BJ (cell line): ENCODE measurements around the gene CDKAL1. TPM values are rescaled to one million over a fixed set of nuclear protein-coding genes. Genes with fewer than 3 reads are reported as not detected.

Experiments used
- CTCF ChIA-PET: fragments of 350-600 bp; formaldehyde crosslinking; extraction: SDS; loops from one replicate; lab custom pipeline; 2021; ENCODE audit warnings: antibody characterized with exemption, inconsistent platforms; lab: Yijun Ruan, JAX
- POLR2A ChIA-PET: fragments of 300-600 bp; sonication (Branson Sonifier 250); formaldehyde crosslinking; extraction: SDS; loops from one replicate; lab custom pipeline; 2021; ENCODE audit warnings: antibody characterized with exemption; lab: Charles Lee
- DNase-seq: peaks from one replicate; pipeline ENCODE4 v3.0.0-alpha.2; 2011; ENCODE audit warnings: low read depth
- H3K27me3 ChIP-seq: 2 replicates; pipeline ENCODE4 v1.6.0; 2011; ENCODE audit warnings: low read length; ENCODE audit not compliant: control insufficient read depth, insufficient read depth
- H3K36me3 ChIP-seq: 2 replicates; pipeline ENCODE4 v1.5.1; 2011; ENCODE audit warnings: low read length; ENCODE audit not compliant: control insufficient read depth, insufficient read depth
- H3K4me3 ChIP-seq: 2 replicates; pipeline ENCODE4 v1.5.1; 2011; ENCODE audit warnings: low read depth, mild to moderate bottlenecking, control low read depth, low read length
- polyA plus RNA-seq: library from polyadenylated mRNA; depleted of rRNA; stranded (reverse); fragments of >200 nt; gene quantifications from 2 replicates; pipeline ENCODE4 v1.2.3, GENCODE V29; 2011
- TF ChIP-seq, protein P1 (sequence below): IDR thresholded peaks from 2 replicates; pipeline ENCODE4 v1.5.1; 2011; ENCODE audit warnings: low read depth, mild to moderate bottlenecking, control low read depth, inconsistent platforms, low read length, moderate library complexity; ENCODE audit not compliant: insufficient read depth

The CDKAL1 gene
- polyA plus RNA-seq, 1 experiment: 3.8 TPM

DNA sequence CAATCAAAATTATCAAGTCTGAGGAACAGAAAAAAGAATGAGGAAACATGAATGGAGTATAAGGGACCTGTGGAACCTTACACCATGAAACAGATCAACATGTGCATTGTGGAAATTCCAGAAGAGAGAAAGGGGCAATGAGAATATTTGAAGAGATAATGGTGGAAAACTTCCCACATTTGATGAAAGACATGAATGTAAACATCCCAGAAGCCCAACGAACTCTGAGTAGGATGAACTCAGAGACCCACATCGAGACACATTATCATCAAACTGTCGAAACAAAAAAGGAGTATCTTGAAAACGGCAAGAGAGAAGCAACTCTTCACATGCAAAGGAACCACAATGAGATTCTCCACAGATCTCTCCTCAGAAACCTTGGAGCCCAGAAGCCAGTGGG, 371.1 kb downstream of the CDKAL1 start:
- CTCF ChIA-PET: interaction anchor here (0.7 kb wide), 1 partner anchor 22 kb away, joined by 3 read pairs; no protein-coding TSS in a partner anchor
- TF ChIP-seq, protein P1, sequence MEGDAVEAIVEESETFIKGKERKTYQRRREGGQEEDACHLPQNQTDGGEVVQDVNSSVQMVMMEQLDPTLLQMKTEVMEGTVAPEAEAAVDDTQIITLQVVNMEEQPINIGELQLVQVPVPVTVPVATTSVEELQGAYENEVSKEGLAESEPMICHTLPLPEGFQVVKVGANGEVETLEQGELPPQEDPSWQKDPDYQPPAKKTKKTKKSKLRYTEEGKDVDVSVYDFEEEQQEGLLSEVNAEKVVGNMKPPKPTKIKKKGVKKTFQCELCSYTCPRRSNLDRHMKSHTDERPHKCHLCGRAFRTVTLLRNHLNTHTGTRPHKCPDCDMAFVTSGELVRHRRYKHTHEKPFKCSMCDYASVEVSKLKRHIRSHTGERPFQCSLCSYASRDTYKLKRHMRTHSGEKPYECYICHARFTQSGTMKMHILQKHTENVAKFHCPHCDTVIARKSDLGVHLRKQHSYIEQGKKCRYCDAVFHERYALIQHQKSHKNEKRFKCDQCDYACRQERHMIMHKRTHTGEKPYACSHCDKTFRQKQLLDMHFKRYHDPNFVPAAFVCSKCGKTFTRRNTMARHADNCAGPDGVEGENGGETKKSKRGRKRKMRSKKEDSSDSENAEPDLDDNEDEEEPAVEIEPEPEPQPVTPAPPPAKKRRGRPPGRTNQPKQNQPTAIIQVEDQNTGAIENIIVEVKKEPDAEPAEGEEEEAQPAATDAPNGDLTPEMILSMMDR: no peak
- no peak overlapping the region for H3K4me3 ChIP-seq
- no peaks in the 10 kb centered on the region for H3K36me3 ChIP-seq
- POLR2A ChIA-PET: no interaction called here
- H3K27me3 ChIP-seq: no peaks in the 10 kb centered on the region
- DNase-seq: no peak

DNA sequence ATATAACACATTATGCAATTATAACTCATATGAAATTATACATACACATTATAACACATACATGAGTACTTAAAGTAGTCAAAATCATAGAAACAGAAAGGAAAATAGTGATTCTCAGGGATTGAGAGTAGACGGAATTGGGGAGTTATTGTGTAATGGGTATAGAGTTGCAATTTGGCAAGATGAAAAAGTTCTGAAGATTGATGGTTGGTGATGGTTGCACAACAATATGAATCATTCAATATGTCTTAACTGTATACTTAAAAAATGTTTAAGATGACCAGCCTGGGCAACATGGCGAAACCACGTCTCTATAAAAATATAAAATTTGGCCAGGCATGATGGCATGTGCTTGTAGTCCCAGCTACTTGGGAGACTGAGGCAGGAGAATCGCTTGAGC, 372.7 kb downstream of the CDKAL1 start:
- H3K27me3 ChIP-seq: no peaks in the 10 kb centered on the region
- no peak overlapping the region for H3K4me3 ChIP-seq
- H3K36me3 ChIP-seq: no peaks in the 10 kb centered on the region
- POLR2A ChIA-PET: no interaction called here
- no peak for DNase-seq
- TF ChIP-seq, protein P1: no peak
- CTCF ChIA-PET: interaction anchor here (0.7 kb wide), 1 partner anchor 239 kb away, joined by 3 read pairs; no protein-coding TSS in a partner anchor

DNA sequence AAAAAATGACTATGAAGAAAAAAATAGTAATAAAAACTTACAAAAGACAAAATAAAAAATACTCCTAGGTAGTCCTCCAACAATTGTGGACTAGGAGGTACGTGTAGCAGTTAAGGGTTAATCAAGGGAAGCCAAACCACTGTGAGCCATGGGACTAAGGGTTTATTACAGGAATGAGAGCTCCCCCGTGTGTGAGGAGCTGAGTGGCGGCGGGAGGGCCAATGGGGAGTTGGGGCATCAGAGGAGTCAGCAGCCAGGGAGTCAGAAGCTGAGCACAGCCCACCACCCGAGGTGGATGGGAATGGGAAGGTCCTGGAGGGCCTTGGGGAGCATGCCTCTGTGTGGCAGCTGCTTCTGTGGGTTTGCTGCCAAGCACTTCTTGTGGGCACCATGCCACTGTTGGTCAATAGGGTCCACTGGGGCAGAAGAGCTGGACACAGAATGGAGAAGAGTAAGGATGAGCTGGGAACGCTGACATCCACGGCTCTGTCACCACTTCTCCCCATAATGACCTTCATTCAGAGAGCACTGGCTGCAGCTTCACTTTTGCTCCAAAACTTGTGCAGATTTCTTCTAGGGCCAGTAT, 373.3 kb downstream of the CDKAL1 start:
- Histone ChIP-seq H3K27me3 (no peaks in the 10 kb centered on the region), H3K4me3 (no peak overlapping the region), H3K36me3 (no peaks in the 10 kb centered on the region)
- DNase-seq: no peak
- ChIA-PET POLR2A (no interaction called here), CTCF (no interaction called here)
- TF ChIP-seq, protein P1: no peak

DNA sequence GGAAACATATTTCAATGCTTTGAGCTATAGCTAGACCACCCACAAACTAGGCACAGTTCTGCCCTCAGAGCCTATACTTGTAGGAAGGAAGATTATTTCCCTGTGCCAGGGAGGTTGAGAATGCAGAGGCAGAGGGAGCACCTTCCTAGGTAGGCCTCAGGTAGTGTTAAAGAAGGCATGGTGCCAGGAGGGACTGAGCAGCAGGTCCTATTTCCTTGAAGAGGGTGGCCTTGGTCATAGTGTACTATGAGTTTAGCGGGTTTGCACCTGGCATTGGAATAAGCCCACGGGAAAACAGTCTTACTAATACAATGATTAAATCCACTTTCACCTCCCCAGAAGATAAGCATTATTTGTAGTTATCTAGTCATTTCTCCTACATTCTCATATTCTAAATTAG, 375.4 kb downstream of the CDKAL1 start:
- POLR2A ChIA-PET: no interaction called here
- CTCF ChIA-PET: interaction anchor here (1.1 kb wide), 1 partner anchor 12 kb away, joined by 3 read pairs; no protein-coding TSS in a partner anchor
- Histone ChIP-seq H3K36me3 (no peaks in the 10 kb centered on the region), H3K4me3 (no peak overlapping the region), H3K27me3 (no peaks in the 10 kb centered on the region)
- TF ChIP-seq, protein P1: no peak
- DNase-seq: no peak

DNA sequence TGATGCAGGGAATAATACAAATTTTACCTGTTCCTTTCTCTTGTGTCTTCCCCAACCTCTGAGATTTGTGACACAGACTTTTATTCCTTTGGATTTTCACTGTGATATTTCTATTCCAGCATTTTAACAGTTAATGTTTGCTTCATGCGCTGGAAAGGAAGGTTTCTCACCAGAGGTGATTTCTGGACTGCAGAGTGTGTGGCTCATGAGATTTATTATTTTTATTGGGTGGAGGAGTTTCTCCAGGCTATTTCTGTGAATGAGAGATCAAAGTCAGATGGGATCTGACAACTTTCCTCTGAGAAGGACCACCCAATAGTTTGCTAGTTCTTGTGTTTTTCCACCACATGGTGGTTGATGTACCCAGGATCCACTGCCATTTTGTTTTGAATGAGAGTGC, 377.5 kb downstream of the CDKAL1 start:
- Histone ChIP-seq H3K36me3 (no peaks in the 10 kb centered on the region), H3K4me3 (no peak overlapping the region), H3K27me3 (no peaks in the 10 kb centered on the region)
- ChIA-PET CTCF (no interaction called here), POLR2A (no interaction called here)
- TF ChIP-seq, protein P1: no peak
- DNase-seq: no peak
